ENCODE results near the gene SH3RF1. TPM values are rescaled to one million over a fixed set of nuclear protein-coding genes. Genes with fewer than 3 reads are reported as not detected.

SH3RF1 gene
- total and polyA plus RNA-seq, 11 donors = 1.7 to 17.2 (median 8.9) TPM

DNA sequence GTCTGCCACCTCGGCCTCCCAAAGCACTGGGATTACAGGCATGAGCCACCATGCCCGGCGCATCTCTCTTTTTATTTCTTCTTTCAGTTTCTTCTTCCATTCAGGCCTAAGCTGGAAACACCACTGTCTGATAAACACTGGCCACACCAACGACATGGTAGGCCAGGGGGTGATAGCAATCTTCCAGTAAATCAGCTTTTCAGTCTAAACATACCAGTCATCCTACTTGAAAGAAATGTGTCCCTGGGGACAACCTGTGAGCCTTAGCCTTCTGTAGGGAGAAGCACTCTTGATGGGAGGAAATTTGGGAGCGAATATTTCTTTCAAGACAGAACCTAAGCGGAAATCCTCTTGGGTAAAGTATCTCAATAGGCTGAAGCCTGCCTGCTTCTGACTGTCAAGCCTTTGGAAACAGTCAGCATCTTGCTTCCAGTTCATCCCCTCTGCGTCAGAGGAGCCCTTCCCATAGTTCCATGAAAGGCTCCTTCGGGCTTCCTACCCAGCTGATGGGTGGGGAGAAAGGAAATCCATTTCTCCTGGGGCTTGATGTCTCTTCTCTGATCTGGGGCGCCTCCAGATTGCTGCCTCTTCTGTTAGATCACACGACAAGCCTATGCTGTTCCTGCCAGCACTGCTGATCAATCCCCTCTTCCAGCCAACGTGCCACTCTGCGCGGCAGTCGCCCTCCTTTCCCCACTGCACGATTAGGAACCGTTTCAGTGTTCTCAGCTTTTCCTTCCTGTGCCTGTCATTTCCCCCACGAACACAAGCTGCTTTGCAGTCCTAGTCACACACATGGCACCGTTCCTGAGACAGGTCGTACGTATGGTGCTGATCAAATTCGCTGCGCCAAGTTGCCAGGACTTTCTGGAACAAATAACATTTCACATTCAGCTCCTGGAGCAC, 211.2 kb downstream of the SH3RF1 start:
- intact Hi-C loops (cut with DNase I) = loop anchor here in 3 of 10 donors (2.0 to 10.0 kb wide), 3 partner anchors 75 to 215 kb away; partner anchors contain the start of gene SH3RF1 (in 1 of the 3)
- ATAC-seq = peak; percentile 64 to 90 (median 74)
- peak in 4 of 5 donors; percentile 57 to 74 (median 69) for DNase-seq
- no peak for TF ChIP-seq POLR2A (IDR thresholded peaks at IDR 0.05)
- TF ChIP-seq, protein P1, sequence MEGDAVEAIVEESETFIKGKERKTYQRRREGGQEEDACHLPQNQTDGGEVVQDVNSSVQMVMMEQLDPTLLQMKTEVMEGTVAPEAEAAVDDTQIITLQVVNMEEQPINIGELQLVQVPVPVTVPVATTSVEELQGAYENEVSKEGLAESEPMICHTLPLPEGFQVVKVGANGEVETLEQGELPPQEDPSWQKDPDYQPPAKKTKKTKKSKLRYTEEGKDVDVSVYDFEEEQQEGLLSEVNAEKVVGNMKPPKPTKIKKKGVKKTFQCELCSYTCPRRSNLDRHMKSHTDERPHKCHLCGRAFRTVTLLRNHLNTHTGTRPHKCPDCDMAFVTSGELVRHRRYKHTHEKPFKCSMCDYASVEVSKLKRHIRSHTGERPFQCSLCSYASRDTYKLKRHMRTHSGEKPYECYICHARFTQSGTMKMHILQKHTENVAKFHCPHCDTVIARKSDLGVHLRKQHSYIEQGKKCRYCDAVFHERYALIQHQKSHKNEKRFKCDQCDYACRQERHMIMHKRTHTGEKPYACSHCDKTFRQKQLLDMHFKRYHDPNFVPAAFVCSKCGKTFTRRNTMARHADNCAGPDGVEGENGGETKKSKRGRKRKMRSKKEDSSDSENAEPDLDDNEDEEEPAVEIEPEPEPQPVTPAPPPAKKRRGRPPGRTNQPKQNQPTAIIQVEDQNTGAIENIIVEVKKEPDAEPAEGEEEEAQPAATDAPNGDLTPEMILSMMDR (IDR thresholded peaks at IDR 0.05) = no peak
- Histone ChIP-seq H3K27ac (peak overlapping the region; percentile 56 to 93 (median 86)), H3K36me3 (no peaks in the 10 kb centered on the region), H3K4me1 (peaks cover 0 to 60% (median 36%) of the 10 kb centered on the region in 12 donors), H3K4me3 (peak overlapping the region in 6 of 12 donors; percentile 7 to 30 (median 17)), H3K27me3 (no peaks in the 10 kb centered on the region), H3K9me3 (no peaks in the 10 kb centered on the region)
- 40 to 64% (median 53%) methylated on average over 22 of the region's 22 CpGs for WGBS, 4 donors

DNA sequence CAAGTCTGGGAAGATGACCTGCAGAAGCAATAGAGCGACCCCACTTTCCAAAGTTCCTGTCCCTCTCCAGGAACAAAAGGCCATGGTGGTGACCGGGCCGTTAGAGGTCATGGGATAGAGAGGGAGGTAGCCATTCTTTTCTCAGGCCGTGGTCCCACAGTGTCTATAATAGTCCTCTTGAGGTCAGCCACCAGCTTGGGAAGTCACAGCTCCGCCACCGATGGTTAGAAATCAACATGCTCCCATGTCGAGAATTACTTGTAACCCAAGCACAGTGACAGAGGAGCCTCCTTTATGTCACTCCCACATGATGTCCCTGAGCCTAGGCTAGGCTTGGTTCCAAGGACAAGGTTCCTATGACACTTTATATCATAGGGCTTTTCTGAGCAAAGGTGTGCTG, 212.4 kb downstream of the SH3RF1 start:
- peak; percentile 36 to 49 (median 44) for ATAC-seq
- intact Hi-C loops (cut with DNase I) = loop anchor here in 3 of 10 donors (2.0 to 10.0 kb wide), 3 partner anchors 76 to 216 kb away; partner anchors contain the start of gene SH3RF1 (in 1 of the 3)

DNA sequence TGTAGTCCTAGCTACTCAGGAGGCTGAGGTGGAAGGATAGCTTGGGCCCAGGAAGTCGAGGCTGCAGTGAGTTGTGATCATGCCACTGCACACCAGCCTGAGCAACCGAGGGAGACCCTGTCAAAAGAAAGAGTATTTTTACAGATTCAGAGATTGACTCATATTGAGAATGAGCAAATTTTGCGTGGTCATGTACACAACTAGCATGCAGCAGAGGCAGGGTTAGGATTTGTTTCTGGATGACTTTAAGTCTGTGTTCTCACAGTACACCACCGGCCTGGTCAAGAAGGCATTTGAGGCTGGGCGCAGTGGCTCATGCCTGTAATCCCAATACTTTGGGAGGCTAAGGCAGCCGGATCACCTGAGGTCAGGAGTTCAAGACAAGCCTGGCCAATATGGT, 215.9 kb downstream of the SH3RF1 start:
- DNase-seq = no peak
- no peaks in the 10 kb centered on the region for H3K27me3 ChIP-seq
- no peak overlapping the region for H3K4me3 ChIP-seq
- no peaks in the 10 kb centered on the region for H3K9me3 ChIP-seq
- no peak overlapping the region for H3K27ac ChIP-seq
- H3K36me3 ChIP-seq = no peaks in the 10 kb centered on the region
- peaks cover 13 to 58% (median 33%) of the 10 kb centered on the region in 12 donors for H3K4me1 ChIP-seq
- ATAC-seq = no peak
- 93 to 98% (median 96%) methylated on average over 6 of the region's 6 CpGs for WGBS, 4 donors
- intact Hi-C loops (cut with DNase I) = loop anchor here in 2 of 10 donors (10.0 kb wide), 2 partner anchors 80 to 220 kb away; partner anchors contain the start of gene SH3RF1 (in 1 of the 2)
- TF ChIP-seq, protein P1 (IDR thresholded peaks at IDR 0.05) = no peak
- TF ChIP-seq POLR2A (IDR thresholded peaks at IDR 0.05) = no peak

More for the DNA sequence above, 212.4 kb downstream of the SH3RF1 start:
- TF ChIP-seq, protein P1 (IDR thresholded peaks at IDR 0.05) = no peak
- no peak for TF ChIP-seq POLR2A (IDR thresholded peaks at IDR 0.05)
- WGBS, 4 donors = 78 to 95% (median 86%) methylated on average over 7 of the region's 7 CpGs
- Histone ChIP-seq H3K4me1 (peaks cover 0 to 57% (median 33%) of the 10 kb centered on the region in 12 donors), H3K36me3 (no peaks in the 10 kb centered on the region), H3K27me3 (no peaks in the 10 kb centered on the region), H3K9me3 (no peaks in the 10 kb centered on the region), H3K4me3 (no peak overlapping the region), H3K27ac (peak overlapping the region; percentile 56 to 93 (median 86))
- peak; percentile 57 to 77 (median 69) for DNase-seq

DNA sequence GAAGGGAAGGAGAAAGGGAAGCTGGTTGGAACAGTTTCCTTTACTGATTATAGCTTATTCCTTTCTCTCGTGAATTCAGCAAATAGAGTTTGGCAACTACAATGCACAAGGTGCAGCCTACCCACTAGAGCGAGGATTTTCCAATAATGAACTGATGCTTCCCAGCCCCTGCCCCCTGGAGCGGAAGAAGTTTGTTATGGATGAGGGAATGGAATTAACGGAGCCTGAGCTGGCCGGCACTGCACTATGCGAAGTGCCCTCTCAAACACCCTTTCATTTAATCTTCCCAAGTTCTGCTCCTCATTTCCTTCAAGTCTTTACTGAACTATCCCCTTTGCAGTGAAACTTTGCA, 218.2 kb downstream of the SH3RF1 start:
- TF ChIP-seq, protein P1 (IDR thresholded peaks at IDR 0.05) = no peak
- no peak for TF ChIP-seq POLR2A (IDR thresholded peaks at IDR 0.05)

More for the DNA sequence above, 218.2 kb downstream of the SH3RF1 start:
- Histone ChIP-seq H3K4me3 (no peak overlapping the region), H3K9me3 (no peaks in the 10 kb centered on the region), H3K36me3 (no peaks in the 10 kb centered on the region), H3K27me3 (no peaks in the 10 kb centered on the region), H3K27ac (peak overlapping the region in 2 of 12 donors; percentile 8 to 87), H3K4me1 (peaks cover 17 to 45% (median 29%) of the 10 kb centered on the region in 12 donors)
- intact Hi-C loops (cut with DNase I) = loop anchor here in 2 of 10 donors (10.0 kb wide), 2 partner anchors 82 to 222 kb away; partner anchors contain the start of gene SH3RF1 (in 1 of the 2)
- ATAC-seq = no peak
- WGBS, 4 donors = 58 to 78% (median 64%) methylated on average over 6 of the region's 6 CpGs
- no peak for DNase-seq
